Activated naive CD8-positive, alpha-beta T cell (primary cell): ENCODE results near the gene ACE.

Source experiments
- H3K27ac Mint-ChIP-seq: one replicate; pipeline ENCODE4 v1.8.0; 2021; ENCODE audit warnings: mixed read lengths
- H3K27me3 Mint-ChIP-seq: one replicate; pipeline ENCODE4 v1.8.0; 2021; ENCODE audit warnings: mixed read lengths
- H3K36me3 Mint-ChIP-seq: one replicate; pipeline ENCODE4 v1.8.0; 2021; ENCODE audit warnings: mixed read lengths
- H3K4me1 Mint-ChIP-seq: one replicate; pipeline ENCODE4 v1.8.0; 2021; ENCODE audit warnings: low read depth, mixed read lengths
- H3K4me3 Mint-ChIP-seq: one replicate; pipeline ENCODE4 v1.8.0; 2021; ENCODE audit warnings: mild to moderate bottlenecking, mixed read lengths
- H3K9me3 Mint-ChIP-seq: one replicate; pipeline ENCODE4 v1.8.0; 2021; ENCODE audit warnings: low read depth, mixed read lengths

Gene ACE

GRCh38 chr17:63519972-63520882, 43.4 kb downstream of the ACE start:
- peaks cover 7% of the 10 kb centered on the region for H3K4me1 Mint-ChIP-seq
- peaks cover 16% of the 10 kb centered on the region for H3K27me3 Mint-ChIP-seq
- no peaks in the 10 kb centered on the region for H3K36me3 Mint-ChIP-seq

GRCh38 chr17:63523253-63523855, 46.5 kb downstream of the ACE start, which contains the start of gene KCNH6:
Gene KCNH6 (plus strand): TSS chr17:63523358. CDS start chr17:63523414, 56 bp downstream.
- H3K27ac Mint-ChIP-seq: no peak within 1 kb of the TSS
- H3K36me3 Mint-ChIP-seq: no peaks in the 10 kb centered on the region
- no peaks in the 10 kb centered on the region for H3K9me3 Mint-ChIP-seq
- H3K4me1 Mint-ChIP-seq: peaks cover 7% of the 10 kb centered on the region
- H3K4me3 Mint-ChIP-seq: no peak within 1 kb of the TSS
- H3K27me3 Mint-ChIP-seq: peaks cover 16% of the 10 kb centered on the region

More at GRCh38 chr17:63519972-63520882, 43.4 kb downstream of the ACE start:
- no peak overlapping the region for H3K4me3 Mint-ChIP-seq
- H3K27ac Mint-ChIP-seq: no peak overlapping the region
- H3K9me3 Mint-ChIP-seq: no peaks in the 10 kb centered on the region

GRCh38 chr17:63524051-63524450, 47.2 kb downstream of the ACE start:
- Mint-ChIP-seq H3K9me3 (no peaks in the 10 kb centered on the region), H3K4me3 (no peak overlapping the region), H3K27ac (no peak overlapping the region), H3K36me3 (no peaks in the 10 kb centered on the region), H3K27me3 (peaks cover 16% of the 10 kb centered on the region), H3K4me1 (peaks cover 7% of the 10 kb centered on the region)

GRCh38 chr17:63525190-63525946, 48.5 kb downstream of the ACE start:
- Mint-ChIP-seq H3K36me3 (no peaks in the 10 kb centered on the region), H3K27me3 (peaks cover 16% of the 10 kb centered on the region), H3K9me3 (no peaks in the 10 kb centered on the region), H3K4me3 (no peak overlapping the region), H3K4me1 (peaks cover 7% of the 10 kb centered on the region), H3K27ac (peak overlapping the region; percentile 50)

- Mint-ChIP-seq H3K27me3 (peaks cover 11% of the 10 kb centered on the region), H3K9me3 (no peaks in the 10 kb centered on the region), H3K4me3 (no peak overlapping the region), H3K27ac (no peak overlapping the region), H3K36me3 (no peaks in the 10 kb centered on the region), H3K4me1 (peaks cover 7% of the 10 kb centered on the region)
These were observed 50.0 kb downstream of the ACE start for GRCh38 chr17:63526861-63527260.

GRCh38 chr17:63528183-63528582, 51.3 kb downstream of the ACE start:
- Mint-ChIP-seq H3K4me1 (peaks cover 7% of the 10 kb centered on the region), H3K4me3 (no peak overlapping the region), H3K27me3 (peaks cover 11% of the 10 kb centered on the region), H3K9me3 (no peaks in the 10 kb centered on the region), H3K36me3 (no peaks in the 10 kb centered on the region), H3K27ac (no peak overlapping the region)

GRCh38 chr17:63529711-63530556, 53.1 kb downstream of the ACE start:
- Mint-ChIP-seq H3K4me1 (no peaks in the 10 kb centered on the region), H3K27me3 (peaks cover 2% of the 10 kb centered on the region), H3K4me3 (no peak overlapping the region), H3K9me3 (no peaks in the 10 kb centered on the region), H3K36me3 (no peaks in the 10 kb centered on the region), H3K27ac (no peak overlapping the region)

- no peaks in the 10 kb centered on the region for H3K9me3 Mint-ChIP-seq
- H3K27me3 Mint-ChIP-seq: peaks cover 2% of the 10 kb centered on the region
- no peaks in the 10 kb centered on the region for H3K36me3 Mint-ChIP-seq
- no peak overlapping the region for H3K4me3 Mint-ChIP-seq
- H3K27ac Mint-ChIP-seq: no peak overlapping the region
- no peaks in the 10 kb centered on the region for H3K4me1 Mint-ChIP-seq
These were observed 53.7 kb downstream of the ACE start for GRCh38 chr17:63530557-63531021.

GRCh38 chr17:63531022-63531965, 54.4 kb downstream of the ACE start:
- Mint-ChIP-seq H3K27ac (no peak overlapping the region), H3K4me1 (no peaks in the 10 kb centered on the region), H3K4me3 (no peak overlapping the region)

GRCh38 chr17:63533433-63534077, 56.7 kb downstream of the ACE start:
- H3K36me3 Mint-ChIP-seq: no peaks in the 10 kb centered on the region
- no peak overlapping the region for H3K27ac Mint-ChIP-seq
- no peak overlapping the region for H3K4me3 Mint-ChIP-seq
- H3K4me1 Mint-ChIP-seq: peaks cover 3% of the 10 kb centered on the region
- peaks cover 8% of the 10 kb centered on the region for H3K27me3 Mint-ChIP-seq
- no peaks in the 10 kb centered on the region for H3K9me3 Mint-ChIP-seq

More at GRCh38 chr17:63531022-63531965, 54.4 kb downstream of the ACE start:
- H3K27me3 Mint-ChIP-seq: peaks cover 5% of the 10 kb centered on the region
- H3K9me3 Mint-ChIP-seq: no peaks in the 10 kb centered on the region
- no peaks in the 10 kb centered on the region for H3K36me3 Mint-ChIP-seq

GRCh38 chr17:63534078-63534570, 57.3 kb downstream of the ACE start:
- H3K4me1 Mint-ChIP-seq: peaks cover 4% of the 10 kb centered on the region
- no peaks in the 10 kb centered on the region for H3K9me3 Mint-ChIP-seq
- H3K36me3 Mint-ChIP-seq: no peaks in the 10 kb centered on the region
- H3K27ac Mint-ChIP-seq: no peak overlapping the region
- H3K4me3 Mint-ChIP-seq: no peak overlapping the region
- peaks cover 9% of the 10 kb centered on the region for H3K27me3 Mint-ChIP-seq

- Mint-ChIP-seq H3K9me3 (no peaks in the 10 kb centered on the region), H3K36me3 (no peaks in the 10 kb centered on the region), H3K4me1 (peaks cover 7% of the 10 kb centered on the region), H3K27me3 (peaks cover 17% of the 10 kb centered on the region), H3K4me3 (no peak overlapping the region), H3K27ac (no peak overlapping the region)
These were observed 58.1 kb downstream of the ACE start for GRCh38 chr17:63534816-63535455.
